Skin epidermis (tissue), 12 donors: ENCODE results near the gene ARHGAP25.
A peak's percentile ranks its signal among the peaks of the same experiment; 100 is the strongest.

ENCODE experiments used
- H3K27ac ChIP-seq, 21 experiments: fragments of 200-600 bp; sonication (generic) in 11 of 21; one replicate each; pipeline ENCODE4 v1.5.0; 2020; ENCODE audit warnings: mild to moderate bottlenecking in 3 of 21, inconsistent platforms in 2 of 21, moderate library complexity in 2 of 21
- H3K4me3 ChIP-seq, 7 experiments: fragments of 200-600 bp; sonication (generic) in 2 of 7; one replicate each; pipeline ENCODE4 v1.5.0; 2020; ENCODE audit warnings: inconsistent platforms in 2 of 7, mild to moderate bottlenecking in 2 of 7, moderate library complexity in 1 of 7

Gene ARHGAP25, protein sequence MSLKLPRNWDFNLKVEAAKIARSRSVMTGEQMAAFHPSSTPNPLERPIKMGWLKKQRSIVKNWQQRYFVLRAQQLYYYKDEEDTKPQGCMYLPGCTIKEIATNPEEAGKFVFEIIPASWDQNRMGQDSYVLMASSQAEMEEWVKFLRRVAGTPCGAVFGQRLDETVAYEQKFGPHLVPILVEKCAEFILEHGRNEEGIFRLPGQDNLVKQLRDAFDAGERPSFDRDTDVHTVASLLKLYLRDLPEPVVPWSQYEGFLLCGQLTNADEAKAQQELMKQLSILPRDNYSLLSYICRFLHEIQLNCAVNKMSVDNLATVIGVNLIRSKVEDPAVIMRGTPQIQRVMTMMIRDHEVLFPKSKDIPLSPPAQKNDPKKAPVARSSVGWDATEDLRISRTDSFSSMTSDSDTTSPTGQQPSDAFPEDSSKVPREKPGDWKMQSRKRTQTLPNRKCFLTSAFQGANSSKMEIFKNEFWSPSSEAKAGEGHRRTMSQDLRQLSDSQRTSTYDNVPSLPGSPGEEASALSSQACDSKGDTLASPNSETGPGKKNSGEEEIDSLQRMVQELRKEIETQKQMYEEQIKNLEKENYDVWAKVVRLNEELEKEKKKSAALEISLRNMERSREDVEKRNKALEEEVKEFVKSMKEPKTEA

DNA sequence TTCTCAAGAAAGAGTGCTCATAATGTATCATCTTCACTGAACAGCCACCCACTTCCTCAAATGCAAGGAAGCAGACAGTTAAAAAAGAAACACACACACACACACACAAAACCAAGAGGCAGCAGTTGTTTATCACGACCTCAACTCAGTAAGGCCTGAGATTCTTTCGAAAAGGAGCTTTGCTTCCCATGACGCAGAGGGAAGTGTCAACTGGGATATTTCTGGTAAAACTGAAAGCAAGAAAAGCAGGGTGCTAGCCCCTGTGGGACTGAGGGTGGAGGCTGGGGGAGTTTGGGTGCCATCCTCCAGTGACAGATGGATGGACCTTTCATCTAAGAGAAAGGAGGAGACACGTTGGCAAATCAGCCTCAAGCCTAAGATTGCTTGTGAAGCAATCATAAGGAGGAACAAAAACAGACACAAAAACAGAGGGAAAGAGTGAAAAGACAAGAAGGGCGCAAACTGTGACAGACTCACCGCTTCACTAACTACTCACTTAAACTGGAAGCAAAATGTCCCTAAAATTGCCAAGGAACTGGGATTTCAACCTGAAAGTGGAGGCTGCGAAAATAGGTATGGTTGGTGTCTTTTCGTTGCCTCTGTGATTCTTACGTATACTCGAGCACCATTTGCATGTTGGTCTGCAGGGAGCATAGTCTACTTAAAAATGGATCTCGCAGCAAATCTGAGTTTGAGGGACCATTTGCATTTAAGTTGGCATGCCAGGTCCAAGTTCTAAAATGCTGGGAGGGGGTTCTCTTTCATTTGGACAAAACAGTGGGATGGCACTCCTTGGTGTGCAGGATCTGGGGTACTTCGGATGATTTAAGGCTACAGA is at the start of gene ARHGAP25:
Gene ARHGAP25, plus strand, starts transcription at position 124 of the 838 bp plus-strand sequence. Its CDS starts 389 bp downstream, at position 513.
- H3K4me3 ChIP-seq: peak within 1 kb of the TSS; percentile 4 to 38 (median 29)

GRCh38 chr2:68686178-68686577 is 48.4 kb upstream of the ARHGAP25 start:
- Histone ChIP-seq H3K4me3 (no peak overlapping the region), H3K27ac (no peak overlapping the region)

More for the DNA sequence above, at the start of gene ARHGAP25:
- peak within 1 kb of the TSS in 20 of 21 experiments; percentile 32 to 95 (median 76) for H3K27ac ChIP-seq

DNA sequence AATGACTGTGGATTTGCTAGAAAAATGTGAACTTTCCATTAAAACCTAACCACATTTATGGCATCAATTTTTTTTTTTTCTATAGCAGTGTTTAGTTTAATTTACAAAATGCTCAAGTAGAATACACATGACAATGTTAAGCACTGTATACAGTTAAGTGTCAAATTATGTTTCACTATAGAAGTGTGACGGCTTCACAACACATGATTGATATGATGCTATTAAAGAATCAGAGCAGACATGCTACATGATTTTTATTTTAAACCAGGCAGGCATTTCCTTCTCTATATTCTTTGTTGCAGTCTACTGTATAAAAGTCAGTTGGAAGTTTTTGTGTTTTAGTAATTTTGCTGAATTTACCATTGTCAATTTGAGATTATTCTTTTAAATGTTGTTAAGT is 47.6 kb upstream of the ARHGAP25 start:
- Histone ChIP-seq H3K27ac (no peak overlapping the region), H3K4me3 (no peak overlapping the region)

DNA sequence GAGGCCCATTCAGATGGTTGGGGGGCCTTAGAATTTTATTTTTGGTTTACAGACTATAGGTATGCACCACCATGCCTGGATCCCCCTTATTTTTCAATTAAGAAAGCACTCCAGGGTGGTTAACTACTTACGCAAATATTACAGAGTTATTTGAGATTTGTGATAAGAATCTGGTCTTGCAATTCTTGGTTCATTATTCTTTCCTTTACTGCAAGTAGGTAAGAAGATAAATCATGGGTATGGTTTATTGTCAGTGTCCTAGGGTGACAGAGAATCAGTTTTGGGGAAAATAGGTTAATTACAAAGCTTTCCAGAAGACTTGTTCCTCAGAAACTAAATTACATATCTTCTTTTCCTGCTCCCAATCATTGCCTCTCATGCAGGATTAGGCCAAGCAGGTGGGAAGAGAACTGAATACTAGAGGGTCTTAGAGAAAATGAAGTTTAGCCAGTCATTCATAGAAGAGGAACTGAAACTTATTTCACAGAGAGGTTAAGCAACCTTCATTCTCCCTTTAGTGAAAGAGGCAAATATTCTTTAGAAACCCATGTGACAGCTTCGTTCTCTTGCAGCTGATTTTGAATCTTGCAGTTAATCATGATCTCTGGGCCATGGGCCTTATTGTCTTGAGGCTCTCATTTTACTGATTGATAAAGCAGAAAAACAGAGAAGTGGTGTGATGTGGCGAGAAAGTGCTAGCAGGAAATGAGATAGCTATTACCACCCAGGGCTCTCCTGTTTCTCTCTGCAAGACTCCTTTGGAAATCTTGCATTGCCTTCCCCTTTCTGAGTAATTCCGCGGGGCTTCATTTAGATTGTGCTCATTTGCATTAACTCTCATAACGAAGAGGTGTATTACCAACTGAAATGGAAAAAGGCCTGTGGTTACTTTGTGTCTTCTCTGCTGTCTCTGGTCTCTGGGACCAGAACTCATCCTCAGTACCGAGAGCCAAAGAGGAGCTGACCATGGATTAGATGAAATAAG is 44.8 kb upstream of the ARHGAP25 start:
- Histone ChIP-seq H3K4me3 (no peak overlapping the region), H3K27ac (peak overlapping the region in 1 of 21 experiments; percentile 4)

DNA sequence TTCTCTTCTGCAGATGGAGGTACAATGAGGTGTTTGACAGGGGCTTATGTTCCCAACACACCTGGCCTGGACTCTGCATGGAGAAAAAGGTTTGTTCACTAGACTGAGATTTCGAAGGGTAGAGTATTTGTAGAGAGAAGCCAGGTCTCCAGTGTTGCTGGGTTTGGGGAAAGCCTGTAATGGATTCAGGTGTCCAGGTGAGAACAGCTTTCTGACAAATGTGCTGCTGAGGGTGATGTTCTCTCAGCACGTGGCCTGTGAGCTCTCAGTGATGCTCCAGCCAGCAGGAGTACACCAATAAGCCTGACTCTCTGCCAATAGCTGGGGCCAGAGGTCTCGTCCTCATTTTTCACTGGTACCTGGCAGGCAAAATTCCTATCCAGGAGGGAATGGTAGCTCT is 43.8 kb upstream of the ARHGAP25 start:
- H3K4me3 ChIP-seq: no peak overlapping the region
- no peak overlapping the region for H3K27ac ChIP-seq

DNA sequence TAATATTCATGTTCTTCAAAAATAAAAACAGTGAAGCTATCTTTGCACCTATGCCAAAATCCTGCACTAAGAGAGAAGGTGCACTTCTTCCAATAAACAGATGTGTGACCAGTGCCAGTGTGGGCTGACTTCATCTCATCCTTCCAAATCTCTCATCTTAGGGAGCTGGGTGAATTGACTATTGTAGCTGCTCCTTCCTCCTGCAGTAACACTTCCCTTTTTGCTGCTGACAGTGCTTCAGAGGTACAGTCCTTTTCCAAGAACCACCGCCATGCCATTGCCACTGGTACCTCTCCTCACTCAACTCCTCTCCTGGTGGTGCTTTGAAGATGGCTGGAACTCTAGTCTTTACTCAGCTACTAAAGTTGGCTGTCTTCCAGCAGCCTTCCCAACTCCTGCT is 42.1 kb upstream of the ARHGAP25 start:
- no peak overlapping the region for H3K4me3 ChIP-seq
- no peak overlapping the region for H3K27ac ChIP-seq

DNA sequence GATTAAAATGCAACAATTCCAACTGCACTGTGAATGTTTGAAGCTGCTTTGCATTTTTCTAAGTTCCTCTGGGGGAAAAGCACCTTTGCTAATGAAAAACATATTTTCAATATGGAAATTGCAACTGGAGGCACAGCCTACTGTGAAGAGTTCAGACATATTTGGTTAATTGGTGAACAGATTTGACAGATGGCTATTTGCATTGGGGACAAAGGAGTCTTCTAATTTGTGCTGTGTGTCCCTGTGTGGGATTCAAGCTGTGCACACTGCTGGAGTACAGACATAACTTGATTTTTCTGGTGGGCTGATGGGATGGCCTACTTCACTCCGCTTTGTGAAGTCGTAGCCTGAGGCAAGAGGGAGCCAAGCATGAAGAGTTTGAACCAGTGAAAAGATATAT is 40.7 kb upstream of the ARHGAP25 start:
- Histone ChIP-seq H3K27ac (no peak overlapping the region), H3K4me3 (no peak overlapping the region)

DNA sequence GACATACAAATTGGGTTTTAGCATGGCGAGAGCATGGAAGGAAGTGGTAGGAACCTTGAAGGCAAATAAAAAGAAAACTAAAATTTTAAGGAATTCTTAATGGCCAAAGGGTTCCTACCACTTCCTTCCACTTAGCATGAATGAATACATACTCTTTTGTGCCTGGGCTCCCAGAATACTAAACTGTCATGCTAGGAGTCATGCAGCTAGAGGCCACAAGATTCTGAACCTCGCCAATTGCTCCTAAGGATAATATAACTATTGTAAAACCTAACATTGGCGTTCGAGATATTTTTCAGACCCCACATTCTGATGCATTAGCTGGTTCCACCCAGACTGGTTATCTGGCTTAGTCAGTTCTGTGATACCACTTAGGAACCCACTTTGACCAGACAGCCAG is 38.6 kb upstream of the ARHGAP25 start:
- no peak overlapping the region for H3K27ac ChIP-seq
- H3K4me3 ChIP-seq: no peak overlapping the region

- H3K27ac ChIP-seq: no peak overlapping the region
- H3K4me3 ChIP-seq: no peak overlapping the region
Observed at GRCh38 chr2:68696554-68696953, 38.1 kb upstream of the ARHGAP25 start.

DNA sequence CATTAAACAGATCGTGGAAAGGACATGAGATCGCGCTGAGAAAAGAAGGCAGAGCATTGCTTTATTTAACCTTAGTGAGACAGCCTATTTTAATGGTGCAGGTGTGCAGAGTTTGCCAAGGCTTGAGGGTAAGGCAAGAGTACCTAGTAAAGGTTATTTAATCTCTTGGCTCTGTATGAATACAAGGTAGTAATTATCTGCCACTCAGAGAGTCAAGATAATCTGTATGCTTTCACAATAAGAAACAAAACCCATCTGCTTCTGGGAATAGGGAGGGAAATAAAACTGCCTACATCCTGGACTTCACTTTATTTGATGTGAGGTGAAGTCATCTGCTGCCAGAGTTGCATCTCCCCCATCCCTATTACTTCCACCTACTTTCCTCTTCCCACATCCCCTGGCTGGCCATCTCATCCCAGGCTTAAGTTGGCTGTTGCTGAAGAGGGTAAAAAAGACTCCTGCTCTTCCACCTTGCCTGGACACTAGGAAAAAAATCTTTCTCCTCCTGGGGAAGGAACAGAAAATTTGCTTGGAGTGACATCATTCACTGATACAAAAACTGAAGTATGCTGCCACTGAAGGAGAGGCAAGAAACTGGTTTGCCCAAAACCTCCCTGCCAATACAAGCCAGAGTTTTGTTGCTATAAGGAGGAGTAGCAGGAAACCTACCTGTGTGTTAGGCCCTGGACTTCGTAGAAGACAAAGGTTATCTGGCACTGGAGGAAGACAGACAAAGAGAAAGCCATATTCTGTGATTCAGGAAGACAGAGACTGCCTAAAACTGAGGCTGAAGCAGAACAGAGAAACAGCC is 35.8 kb upstream of the ARHGAP25 start:
- Histone ChIP-seq H3K4me3 (no peak overlapping the region), H3K27ac (no peak overlapping the region)

- Histone ChIP-seq H3K4me3 (no peak overlapping the region), H3K27ac (no peak overlapping the region)
Observed at GRCh38 chr2:68700560-68700959, 34.1 kb upstream of the ARHGAP25 start.

- Histone ChIP-seq H3K27ac (no peak overlapping the region), H3K4me3 (no peak overlapping the region)
Observed at GRCh38 chr2:68706637-68707036, 28.0 kb upstream of the ARHGAP25 start.

DNA sequence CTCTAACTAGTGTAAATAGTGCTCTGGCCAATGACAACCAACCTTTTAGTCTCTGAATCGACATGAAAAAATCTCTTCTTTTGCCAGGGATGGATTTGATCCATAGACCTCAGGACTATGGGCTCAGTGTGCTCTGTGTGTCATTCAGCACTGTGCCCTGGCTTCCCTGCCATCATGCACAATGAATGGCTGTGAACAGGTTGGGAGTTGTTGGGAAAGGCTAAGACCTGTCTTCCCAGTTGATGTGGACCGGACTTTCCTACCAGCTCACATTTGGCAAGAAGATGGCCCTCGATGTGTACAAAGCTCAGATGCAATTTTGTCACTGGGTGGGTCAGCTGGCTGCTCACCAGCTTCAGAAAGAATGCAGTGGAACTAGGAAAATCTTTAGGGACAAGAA is 26.0 kb upstream of the ARHGAP25 start:
- Histone ChIP-seq H3K4me3 (no peak overlapping the region), H3K27ac (no peak overlapping the region)

- H3K4me3 ChIP-seq: no peak overlapping the region
- H3K27ac ChIP-seq: no peak overlapping the region
Observed at GRCh38 chr2:68709421-68709911, 25.1 kb upstream of the ARHGAP25 start.

DNA sequence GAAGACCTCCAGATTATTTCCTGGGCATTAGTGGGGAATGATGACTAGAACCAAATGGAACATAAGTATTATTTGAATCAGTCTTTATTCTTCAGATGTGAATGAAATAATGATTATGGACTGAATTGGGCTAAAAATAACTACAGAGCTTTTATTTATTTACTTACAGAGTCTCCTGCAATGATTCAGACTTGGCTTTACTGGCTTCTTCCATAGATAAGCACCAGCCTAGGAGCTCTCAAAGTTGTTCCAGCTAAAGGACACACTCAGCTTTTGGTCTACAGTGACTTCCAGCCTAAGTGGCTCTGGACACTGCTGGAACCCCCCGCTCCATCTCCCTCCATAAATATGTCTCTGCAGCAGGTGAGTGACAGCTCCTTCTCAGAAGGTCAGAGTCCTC is 24.3 kb upstream of the ARHGAP25 start:
- Histone ChIP-seq H3K27ac (no peak overlapping the region), H3K4me3 (no peak overlapping the region)

- no peak overlapping the region for H3K27ac ChIP-seq
- no peak overlapping the region for H3K4me3 ChIP-seq
Observed at GRCh38 chr2:68710756-68711155, 23.9 kb upstream of the ARHGAP25 start.

DNA sequence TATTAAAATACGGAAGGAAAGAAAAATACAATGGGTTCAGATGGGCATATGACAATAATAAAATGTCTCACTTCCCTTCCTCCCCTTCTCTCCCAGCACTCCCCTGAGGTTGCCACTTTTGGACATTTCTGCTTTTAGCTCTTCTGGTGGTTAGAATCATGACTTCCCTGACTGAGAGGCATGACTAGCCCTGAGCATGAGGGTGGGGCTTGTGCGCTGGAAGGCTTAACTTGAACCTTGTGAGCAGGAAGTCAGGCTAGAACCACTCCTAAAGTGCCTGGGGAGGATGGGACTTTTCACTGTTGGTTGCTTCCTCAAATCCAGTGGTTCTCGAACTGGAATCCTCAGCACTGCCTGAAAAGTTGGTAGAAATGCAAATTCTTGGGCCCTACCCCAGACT is 19.7 kb upstream of the ARHGAP25 start:
- Histone ChIP-seq H3K27ac (peak overlapping the region in 8 of 21 experiments; percentile 21 to 73 (median 54)), H3K4me3 (no peak overlapping the region)

DNA sequence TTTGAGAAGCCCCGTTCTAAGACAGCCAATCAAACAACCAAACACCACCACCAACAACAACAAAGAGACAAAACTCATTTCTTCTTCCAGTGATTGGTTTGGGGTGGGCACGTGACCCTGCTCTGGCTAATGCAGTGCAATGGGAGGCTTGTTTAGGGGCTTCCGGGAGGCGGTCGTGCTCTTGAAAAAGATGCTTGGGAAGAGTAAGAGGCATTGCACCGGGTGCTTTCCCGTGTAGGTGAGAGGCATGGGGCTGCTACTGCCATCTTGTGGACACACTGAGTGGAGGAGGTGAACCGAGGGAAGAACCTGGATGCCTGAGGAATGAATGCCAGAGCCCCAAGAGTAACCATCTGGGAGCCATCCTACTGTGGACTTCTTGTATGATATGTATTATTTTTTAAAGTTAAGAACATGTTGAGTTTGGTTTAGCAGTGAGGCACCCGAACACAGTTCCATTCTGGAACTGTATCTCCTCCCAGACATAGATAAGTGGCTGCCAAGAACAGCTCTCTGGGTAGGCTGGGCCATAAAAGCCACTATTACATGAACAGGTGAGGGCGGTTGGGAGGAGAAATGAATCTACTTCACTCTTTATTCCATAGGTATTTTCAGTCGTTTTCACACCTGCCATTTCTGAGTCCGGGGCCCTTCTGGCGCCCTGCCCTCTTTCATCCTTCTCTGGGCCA is 19.1 kb upstream of the ARHGAP25 start:
- H3K4me3 ChIP-seq: no peak overlapping the region
- H3K27ac ChIP-seq: peak overlapping the region in 7 of 21 experiments; percentile 39 to 73 (median 56)
